Measurements from ENCODE around the gene KIAA0319L.
A peak's percentile ranks its signal among the peaks of the same experiment; 100 is the strongest.

- peak; percentile 69 for TF ChIP-seq CTCF (conservative IDR thresholded peaks at IDR 0.05)
- TF ChIP-seq ZFX (IDR thresholded peaks at IDR 0.05) = no peak
Measured at GRCh38 chr1:35564884-35565741, 7.9 kb upstream of the KIAA0319L start.
